ENCODE data around the gene CLDN24.

Gene CLDN24

GRCh38 chr4:183358215-183358755, 36.1 kb upstream of the CLDN24 start:
- TF ChIP-seq ZBTB7A (IDR thresholded peaks at IDR 0.05; ENCODE audit: low read depth) = no peak
- no peak for TF ChIP-seq TAF1 (IDR thresholded peaks at IDR 0.05; ENCODE audit: low read depth)
- no peak for TF ChIP-seq EP300 (IDR thresholded peaks at IDR 0.05; ENCODE audit: borderline replicate concordance)
- TF ChIP-seq FOXM1 (IDR thresholded peaks at IDR 0.05; ENCODE audit: borderline replicate concordance, low read depth) = no peak
- TF ChIP-seq TEAD4 (IDR thresholded peaks at IDR 0.05) = no peak
- no peak for TF ChIP-seq NFIC (IDR thresholded peaks at IDR 0.05)
- no peak for TF ChIP-seq YY1 (IDR thresholded peaks at IDR 0.05; ENCODE audit: low read depth)
- no peak for TF ChIP-seq USF1 (IDR thresholded peaks at IDR 0.05)
- TF ChIP-seq MAX (IDR thresholded peaks at IDR 0.05) = no peak
- no peak for TF ChIP-seq TCF12 (IDR thresholded peaks at IDR 0.05; ENCODE audit: low read depth)
- no peak for TF ChIP-seq RAD21 (IDR thresholded peaks at IDR 0.05; ENCODE audit: low read depth)
- TF ChIP-seq REST (IDR thresholded peaks at IDR 0.05; ENCODE audit: low read depth) = no peak
- no peak for TF ChIP-seq CREB1 (IDR thresholded peaks at IDR 0.05; ENCODE audit: low read depth)
- TF ChIP-seq CEBPB (IDR thresholded peaks at IDR 0.05) = no peak
- no peak for TF ChIP-seq EGR1 (IDR thresholded peaks at IDR 0.05)

GRCh38 chr4:183356931-183357675, 34.9 kb upstream of the CLDN24 start:
- TF ChIP-seq FOXM1 (IDR thresholded peaks at IDR 0.05; ENCODE audit: borderline replicate concordance, low read depth) (no peak), YY1 (IDR thresholded peaks at IDR 0.05; ENCODE audit: low read depth) (no peak), TEAD4 (IDR thresholded peaks at IDR 0.05) (no peak), TCF12 (IDR thresholded peaks at IDR 0.05; ENCODE audit: low read depth) (no peak), ZBTB7A (IDR thresholded peaks at IDR 0.05; ENCODE audit: low read depth) (no peak), TAF1 (IDR thresholded peaks at IDR 0.05; ENCODE audit: low read depth) (no peak), NFIC (IDR thresholded peaks at IDR 0.05) (no peak), EGR1 (IDR thresholded peaks at IDR 0.05) (no peak), REST (IDR thresholded peaks at IDR 0.05; ENCODE audit: low read depth) (no peak), MAX (IDR thresholded peaks at IDR 0.05) (no peak), CEBPB (IDR thresholded peaks at IDR 0.05) (no peak), CREB1 (IDR thresholded peaks at IDR 0.05; ENCODE audit: low read depth) (no peak)

- TF ChIP-seq RAD21 (IDR thresholded peaks at IDR 0.05; ENCODE audit: low read depth) (no peak), NFIC (IDR thresholded peaks at IDR 0.05) (no peak), REST (IDR thresholded peaks at IDR 0.05; ENCODE audit: low read depth) (no peak), ZBTB7A (IDR thresholded peaks at IDR 0.05; ENCODE audit: low read depth) (no peak), CREB1 (IDR thresholded peaks at IDR 0.05; ENCODE audit: low read depth) (no peak), EP300 (IDR thresholded peaks at IDR 0.05; ENCODE audit: borderline replicate concordance) (no peak), YY1 (IDR thresholded peaks at IDR 0.05; ENCODE audit: low read depth) (no peak), TCF12 (IDR thresholded peaks at IDR 0.05; ENCODE audit: low read depth) (no peak), TAF1 (IDR thresholded peaks at IDR 0.05; ENCODE audit: low read depth) (no peak)
Observed at GRCh38 chr4:183356173-183356830, 34.1 kb upstream of the CLDN24 start.

- TF ChIP-seq RAD21 (IDR thresholded peaks at IDR 0.05; ENCODE audit: low read depth) (no peak), TAF1 (IDR thresholded peaks at IDR 0.05; ENCODE audit: low read depth) (no peak), ZBTB7A (IDR thresholded peaks at IDR 0.05; ENCODE audit: low read depth) (no peak)
Observed at GRCh38 chr4:183355405-183355804, 33.2 kb upstream of the CLDN24 start.
